Measurements from ENCODE around the gene CSF1R.

DNA sequence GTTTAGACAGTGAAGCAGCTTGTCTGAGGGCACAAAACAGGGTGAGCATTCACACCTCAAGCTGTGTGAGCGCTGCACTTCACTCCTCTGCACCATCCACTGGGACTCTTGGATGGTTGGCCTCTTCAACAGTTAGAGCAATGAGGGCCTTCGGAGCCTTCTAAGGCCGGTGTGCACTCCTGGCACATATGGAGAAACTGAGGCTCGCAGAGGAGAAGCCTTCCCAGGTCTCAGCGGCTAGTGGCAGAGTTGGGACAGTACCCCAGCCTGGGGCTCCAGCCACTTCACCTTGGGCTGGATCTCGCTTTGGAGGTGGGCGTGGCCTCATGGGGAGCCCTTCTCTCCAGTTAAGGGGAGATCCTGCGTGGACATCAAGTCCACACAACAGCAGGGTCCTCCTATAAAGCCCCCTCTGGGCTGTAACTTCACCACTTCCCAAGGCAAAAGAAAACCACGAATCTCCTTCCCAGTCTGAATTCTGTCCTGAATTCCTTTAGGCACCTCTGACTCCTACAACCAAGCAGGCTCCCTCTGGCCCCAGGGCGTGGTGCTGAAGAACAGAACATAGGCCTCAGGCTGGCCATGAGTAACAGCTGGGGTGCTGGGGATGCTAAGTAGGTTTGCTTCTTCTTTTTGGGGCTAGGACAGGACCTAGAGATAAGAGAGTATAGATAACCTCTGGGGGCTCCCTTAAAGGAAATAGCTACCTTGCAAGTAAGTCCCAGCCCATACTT, 30.5 kb upstream of the CSF1R start:
- TF ChIP-seq SP1 (IDR thresholded peaks at IDR 0.05), result no peak
- TF ChIP-seq, protein P1, sequence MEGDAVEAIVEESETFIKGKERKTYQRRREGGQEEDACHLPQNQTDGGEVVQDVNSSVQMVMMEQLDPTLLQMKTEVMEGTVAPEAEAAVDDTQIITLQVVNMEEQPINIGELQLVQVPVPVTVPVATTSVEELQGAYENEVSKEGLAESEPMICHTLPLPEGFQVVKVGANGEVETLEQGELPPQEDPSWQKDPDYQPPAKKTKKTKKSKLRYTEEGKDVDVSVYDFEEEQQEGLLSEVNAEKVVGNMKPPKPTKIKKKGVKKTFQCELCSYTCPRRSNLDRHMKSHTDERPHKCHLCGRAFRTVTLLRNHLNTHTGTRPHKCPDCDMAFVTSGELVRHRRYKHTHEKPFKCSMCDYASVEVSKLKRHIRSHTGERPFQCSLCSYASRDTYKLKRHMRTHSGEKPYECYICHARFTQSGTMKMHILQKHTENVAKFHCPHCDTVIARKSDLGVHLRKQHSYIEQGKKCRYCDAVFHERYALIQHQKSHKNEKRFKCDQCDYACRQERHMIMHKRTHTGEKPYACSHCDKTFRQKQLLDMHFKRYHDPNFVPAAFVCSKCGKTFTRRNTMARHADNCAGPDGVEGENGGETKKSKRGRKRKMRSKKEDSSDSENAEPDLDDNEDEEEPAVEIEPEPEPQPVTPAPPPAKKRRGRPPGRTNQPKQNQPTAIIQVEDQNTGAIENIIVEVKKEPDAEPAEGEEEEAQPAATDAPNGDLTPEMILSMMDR (IDR thresholded peaks at IDR 0.05; ENCODE audit: low read depth, low read length, missing input control), result no peak
- TF ChIP-seq FOXA1 (IDR thresholded peaks at IDR 0.05), result no peak
- TF ChIP-seq FOXA2 (IDR thresholded peaks at IDR 0.05), result no peak
- TF ChIP-seq, protein P2, sequence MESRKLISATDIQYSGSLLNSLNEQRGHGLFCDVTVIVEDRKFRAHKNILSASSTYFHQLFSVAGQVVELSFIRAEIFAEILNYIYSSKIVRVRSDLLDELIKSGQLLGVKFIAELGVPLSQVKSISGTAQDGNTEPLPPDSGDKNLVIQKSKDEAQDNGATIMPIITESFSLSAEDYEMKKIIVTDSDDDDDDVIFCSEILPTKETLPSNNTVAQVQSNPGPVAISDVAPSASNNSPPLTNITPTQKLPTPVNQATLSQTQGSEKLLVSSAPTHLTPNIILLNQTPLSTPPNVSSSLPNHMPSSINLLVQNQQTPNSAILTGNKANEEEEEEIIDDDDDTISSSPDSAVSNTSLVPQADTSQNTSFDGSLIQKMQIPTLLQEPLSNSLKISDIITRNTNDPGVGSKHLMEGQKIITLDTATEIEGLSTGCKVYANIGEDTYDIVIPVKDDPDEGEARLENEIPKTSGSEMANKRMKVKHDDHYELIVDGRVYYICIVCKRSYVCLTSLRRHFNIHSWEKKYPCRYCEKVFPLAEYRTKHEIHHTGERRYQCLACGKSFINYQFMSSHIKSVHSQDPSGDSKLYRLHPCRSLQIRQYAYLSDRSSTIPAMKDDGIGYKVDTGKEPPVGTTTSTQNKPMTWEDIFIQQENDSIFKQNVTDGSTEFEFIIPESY (IDR thresholded peaks at IDR 0.05), result no peak
- no peak for TF ChIP-seq JUND (IDR thresholded peaks at IDR 0.05)
- no peak for TF ChIP-seq TAF1 (conservative IDR thresholded peaks at IDR 0.05)
- no peak for TF ChIP-seq HNF4G (IDR thresholded peaks at IDR 0.05)
- TF ChIP-seq YY1 (IDR thresholded peaks at IDR 0.05), result no peak
- TF ChIP-seq RAD21 (IDR thresholded peaks at IDR 0.05), result no peak
- no peak for TF ChIP-seq RXRA (IDR thresholded peaks at IDR 0.05)
- TF ChIP-seq, protein P3, sequence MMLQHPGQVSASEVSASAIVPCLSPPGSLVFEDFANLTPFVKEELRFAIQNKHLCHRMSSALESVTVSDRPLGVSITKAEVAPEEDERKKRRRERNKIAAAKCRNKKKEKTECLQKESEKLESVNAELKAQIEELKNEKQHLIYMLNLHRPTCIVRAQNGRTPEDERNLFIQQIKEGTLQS (IDR thresholded peaks at IDR 0.05), result no peak
- TF ChIP-seq, protein P4, sequence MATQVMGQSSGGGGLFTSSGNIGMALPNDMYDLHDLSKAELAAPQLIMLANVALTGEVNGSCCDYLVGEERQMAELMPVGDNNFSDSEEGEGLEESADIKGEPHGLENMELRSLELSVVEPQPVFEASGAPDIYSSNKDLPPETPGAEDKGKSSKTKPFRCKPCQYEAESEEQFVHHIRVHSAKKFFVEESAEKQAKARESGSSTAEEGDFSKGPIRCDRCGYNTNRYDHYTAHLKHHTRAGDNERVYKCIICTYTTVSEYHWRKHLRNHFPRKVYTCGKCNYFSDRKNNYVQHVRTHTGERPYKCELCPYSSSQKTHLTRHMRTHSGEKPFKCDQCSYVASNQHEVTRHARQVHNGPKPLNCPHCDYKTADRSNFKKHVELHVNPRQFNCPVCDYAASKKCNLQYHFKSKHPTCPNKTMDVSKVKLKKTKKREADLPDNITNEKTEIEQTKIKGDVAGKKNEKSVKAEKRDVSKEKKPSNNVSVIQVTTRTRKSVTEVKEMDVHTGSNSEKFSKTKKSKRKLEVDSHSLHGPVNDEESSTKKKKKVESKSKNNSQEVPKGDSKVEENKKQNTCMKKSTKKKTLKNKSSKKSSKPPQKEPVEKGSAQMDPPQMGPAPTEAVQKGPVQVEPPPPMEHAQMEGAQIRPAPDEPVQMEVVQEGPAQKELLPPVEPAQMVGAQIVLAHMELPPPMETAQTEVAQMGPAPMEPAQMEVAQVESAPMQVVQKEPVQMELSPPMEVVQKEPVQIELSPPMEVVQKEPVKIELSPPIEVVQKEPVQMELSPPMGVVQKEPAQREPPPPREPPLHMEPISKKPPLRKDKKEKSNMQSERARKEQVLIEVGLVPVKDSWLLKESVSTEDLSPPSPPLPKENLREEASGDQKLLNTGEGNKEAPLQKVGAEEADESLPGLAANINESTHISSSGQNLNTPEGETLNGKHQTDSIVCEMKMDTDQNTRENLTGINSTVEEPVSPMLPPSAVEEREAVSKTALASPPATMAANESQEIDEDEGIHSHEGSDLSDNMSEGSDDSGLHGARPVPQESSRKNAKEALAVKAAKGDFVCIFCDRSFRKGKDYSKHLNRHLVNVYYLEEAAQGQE (IDR thresholded peaks at IDR 0.05), result no peak
